Ascending aorta (tissue), 2 donors: ENCODE data around the gene UMAD1. TPM values are rescaled to one million over a fixed set of nuclear protein-coding genes. Genes with fewer than 3 reads are reported as not detected.

Experiments
- DNase-seq, 2 donors: peaks; one replicate each; pipeline ENCODE4 v3.0.0-alpha.2; 2019; ENCODE audit warnings: low spot score in 2 of 2
- H3K27ac ChIP-seq, 2 donors: fragments of 200-600 bp; sonication (generic); one replicate each; pipeline ENCODE4 v1.5.1; 2016 to 2017; ENCODE audit warnings: mild to moderate bottlenecking in 1 of 2
- H3K27me3 ChIP-seq: fragments of 200-600 bp; sonication (generic); one replicate; pipeline ENCODE4 v1.5.1; 2017
- H3K36me3 ChIP-seq, 2 donors: fragments of 200-600 bp; sonication (generic); one replicate each; pipeline ENCODE4 v1.5.1; 2016
- H3K4me1 ChIP-seq, 2 donors: fragments of 200-600 bp; sonication (generic); one replicate each; pipeline ENCODE4 v1.5.1; 2016 to 2017; ENCODE audit warnings: mild to moderate bottlenecking in 1 of 2
- H3K4me3 ChIP-seq, 2 donors: fragments of 200-600 bp; sonication (generic); one replicate each; pipeline ENCODE4 v1.5.1; 2016 to 2017; ENCODE audit warnings: mild to moderate bottlenecking in 1 of 2
- H3K9me3 ChIP-seq, 2 donors: fragments of 200-600 bp; sonication (generic); one replicate each; pipeline ENCODE4 v1.5.1; 2016
- intact Hi-C: fragments of 100-400 bp; cut with DNase I; formaldehyde crosslinking; loops from one replicate; pipeline ENCODE4 v1.15.1; 2023
- total RNA-seq: library from RNA; depleted of rRNA; stranded (reverse); fragments of >200 nt; gene quantifications from one replicate; pipeline ENCODE4 v1.1.0, GENCODE V29; 2016
- TF ChIP-seq, protein P1 (sequence below), 3 experiments: fragments of 200-600 bp in 2 of 3; fragments of 450-650 bp in 1 of 3; sonication (generic) in 2 of 3; IDR thresholded peaks; one replicate each; pipeline ENCODE4 v1.5.1; 2016 to 2019; ENCODE audit warnings: antibody characterized with exemption in 3 of 3, mild to moderate bottlenecking in 1 of 3, moderate library complexity in 1 of 3

The UMAD1 gene
- total RNA-seq, 1 donor from 2014 or later: 17.7 TPM

DNA sequence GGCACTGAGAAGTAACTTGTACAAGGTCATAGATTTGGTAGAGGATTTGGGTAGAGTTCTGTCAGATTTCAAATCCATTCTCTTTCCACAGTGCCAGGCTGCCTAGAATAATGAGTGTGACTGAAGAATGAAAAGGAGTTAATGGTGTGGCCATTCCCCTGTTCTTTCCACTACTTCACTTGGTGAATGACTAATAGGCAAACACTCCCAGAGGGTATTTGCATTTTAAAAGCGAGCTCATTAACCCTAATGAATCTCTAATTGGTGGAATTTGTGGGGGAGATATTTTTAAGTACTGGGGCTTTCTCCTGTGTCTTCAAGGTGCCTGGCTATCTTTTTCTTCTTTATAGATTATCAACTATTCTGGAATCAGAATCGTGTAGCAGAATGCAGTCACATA lies 152.7 kb downstream of the UMAD1 start:
- Histone ChIP-seq H3K27me3 (no peaks in the 10 kb centered on the region), H3K4me3 (no peak overlapping the region), H3K4me1 (no peaks in the 10 kb centered on the region), H3K9me3 (no peaks in the 10 kb centered on the region), H3K36me3 (peaks cover 0 to 5% of the 10 kb centered on the region in 2 donors), H3K27ac (no peak overlapping the region)
- TF ChIP-seq, protein P1, sequence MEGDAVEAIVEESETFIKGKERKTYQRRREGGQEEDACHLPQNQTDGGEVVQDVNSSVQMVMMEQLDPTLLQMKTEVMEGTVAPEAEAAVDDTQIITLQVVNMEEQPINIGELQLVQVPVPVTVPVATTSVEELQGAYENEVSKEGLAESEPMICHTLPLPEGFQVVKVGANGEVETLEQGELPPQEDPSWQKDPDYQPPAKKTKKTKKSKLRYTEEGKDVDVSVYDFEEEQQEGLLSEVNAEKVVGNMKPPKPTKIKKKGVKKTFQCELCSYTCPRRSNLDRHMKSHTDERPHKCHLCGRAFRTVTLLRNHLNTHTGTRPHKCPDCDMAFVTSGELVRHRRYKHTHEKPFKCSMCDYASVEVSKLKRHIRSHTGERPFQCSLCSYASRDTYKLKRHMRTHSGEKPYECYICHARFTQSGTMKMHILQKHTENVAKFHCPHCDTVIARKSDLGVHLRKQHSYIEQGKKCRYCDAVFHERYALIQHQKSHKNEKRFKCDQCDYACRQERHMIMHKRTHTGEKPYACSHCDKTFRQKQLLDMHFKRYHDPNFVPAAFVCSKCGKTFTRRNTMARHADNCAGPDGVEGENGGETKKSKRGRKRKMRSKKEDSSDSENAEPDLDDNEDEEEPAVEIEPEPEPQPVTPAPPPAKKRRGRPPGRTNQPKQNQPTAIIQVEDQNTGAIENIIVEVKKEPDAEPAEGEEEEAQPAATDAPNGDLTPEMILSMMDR (IDR thresholded peaks at IDR 0.05): no peak
- no peak for DNase-seq
- intact Hi-C loops: no loop called here

DNA sequence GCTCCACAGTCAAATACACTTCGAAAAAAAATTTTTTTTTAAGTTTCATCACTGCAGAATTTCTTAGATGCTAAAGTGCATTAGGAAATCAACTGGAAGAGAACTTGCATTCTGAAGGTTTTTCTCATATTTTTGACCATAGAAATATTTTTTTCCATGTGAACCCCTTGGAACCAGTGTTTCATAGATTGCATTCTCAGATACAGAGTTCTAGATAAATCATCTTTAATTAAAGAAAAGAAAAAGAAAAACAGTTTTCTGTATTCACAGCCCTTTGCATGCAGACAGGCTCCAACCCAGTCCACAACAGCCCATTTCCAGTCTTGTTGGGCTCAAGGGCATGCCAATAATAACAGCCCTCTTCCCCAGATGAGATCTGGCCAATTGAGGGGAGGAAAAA lies 153.4 kb downstream of the UMAD1 start:
- no peaks in the 10 kb centered on the region for H3K4me1 ChIP-seq
- no peaks in the 10 kb centered on the region for H3K9me3 ChIP-seq
- no peaks in the 10 kb centered on the region for H3K27me3 ChIP-seq
- intact Hi-C loops: no loop called here
- H3K27ac ChIP-seq: no peak overlapping the region
- no peak for DNase-seq
- H3K4me3 ChIP-seq: no peak overlapping the region
- H3K36me3 ChIP-seq: peaks cover 0 to 5% of the 10 kb centered on the region in 2 donors
- TF ChIP-seq, protein P1 (IDR thresholded peaks at IDR 0.05): no peak

DNA sequence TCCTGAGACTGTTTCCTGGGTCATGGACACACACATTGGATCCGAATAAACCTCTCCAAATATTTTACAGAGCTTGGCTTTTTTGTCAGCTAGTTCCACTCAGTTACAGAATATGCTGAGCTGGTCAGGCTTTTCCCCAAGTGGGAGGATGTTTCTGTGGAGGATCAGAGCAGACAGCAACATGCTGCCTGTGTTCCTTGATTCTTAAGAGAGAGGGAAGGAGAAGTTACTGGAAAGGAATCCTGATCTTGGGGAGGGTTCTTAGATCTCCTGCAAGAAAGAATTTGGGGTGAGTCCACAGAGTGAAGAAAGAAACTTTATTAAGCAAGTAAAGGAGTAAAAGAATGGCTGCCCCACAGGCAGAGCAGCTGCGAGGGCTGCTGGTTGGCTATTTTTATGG lies 154.7 kb downstream of the UMAD1 start:
- DNase-seq: no peak
- no peak overlapping the region for H3K4me3 ChIP-seq
- H3K27ac ChIP-seq: no peak overlapping the region
- intact Hi-C loops: no loop called here
- no peaks in the 10 kb centered on the region for H3K27me3 ChIP-seq
- TF ChIP-seq, protein P1 (IDR thresholded peaks at IDR 0.05): no peak
- H3K36me3 ChIP-seq: peaks cover 0 to 5% of the 10 kb centered on the region in 2 donors
- H3K9me3 ChIP-seq: no peaks in the 10 kb centered on the region
- H3K4me1 ChIP-seq: no peaks in the 10 kb centered on the region

DNA sequence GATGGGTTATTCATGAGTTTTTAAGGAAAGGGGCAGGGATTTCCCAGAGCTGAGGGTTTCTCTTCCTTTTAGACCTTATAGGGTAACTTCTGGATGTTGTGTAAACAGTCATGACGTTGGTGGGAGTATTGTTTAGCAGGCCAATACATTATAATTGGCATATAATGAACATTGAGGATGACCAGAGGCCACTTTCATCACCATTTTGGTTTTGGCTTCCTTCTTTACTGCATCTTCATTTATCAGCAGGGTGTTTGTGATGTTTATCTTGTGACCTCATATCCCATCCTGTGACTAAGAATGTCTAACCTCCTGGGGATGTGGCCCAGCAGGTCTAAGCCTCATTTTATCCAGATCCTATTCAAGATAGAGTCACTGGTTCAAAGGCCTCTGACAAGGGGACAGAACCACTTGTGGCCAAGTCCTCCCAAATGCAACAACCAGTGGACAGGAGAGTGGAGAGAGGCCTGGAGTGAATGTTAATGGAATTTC lies 155.1 kb downstream of the UMAD1 start:
- H3K9me3 ChIP-seq: no peaks in the 10 kb centered on the region
- no peak overlapping the region for H3K4me3 ChIP-seq
- intact Hi-C loops: no loop called here
- TF ChIP-seq, protein P1 (IDR thresholded peaks at IDR 0.05): no peak
- no peaks in the 10 kb centered on the region for H3K27me3 ChIP-seq
- H3K4me1 ChIP-seq: no peaks in the 10 kb centered on the region
- H3K36me3 ChIP-seq: peaks cover 0 to 5% of the 10 kb centered on the region in 2 donors
- H3K27ac ChIP-seq: no peak overlapping the region
- no peak for DNase-seq

DNA sequence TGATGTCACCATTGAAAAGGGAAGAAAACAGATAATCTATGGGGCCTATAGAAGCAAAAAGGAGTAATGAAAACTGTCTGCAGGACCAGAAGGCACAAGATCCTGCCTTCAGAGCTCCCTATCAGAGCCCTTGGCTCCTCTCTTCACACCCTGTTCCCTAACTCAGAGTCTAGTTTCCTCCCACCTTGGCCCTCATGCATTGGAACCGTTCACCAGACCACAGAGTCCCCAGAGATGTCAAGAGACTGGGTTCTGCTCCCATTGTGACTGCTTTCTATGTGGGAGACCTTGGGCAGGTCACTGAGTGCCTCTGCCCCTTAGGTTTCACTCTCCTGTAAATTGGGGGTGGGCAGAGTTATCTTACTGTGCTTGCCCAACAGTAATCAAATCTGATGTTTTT lies 158.0 kb downstream of the UMAD1 start:
- Histone ChIP-seq H3K27me3 (no peaks in the 10 kb centered on the region), H3K4me3 (no peak overlapping the region), H3K36me3 (peaks cover 5 to 10% of the 10 kb centered on the region in 2 donors), H3K27ac (no peak overlapping the region), H3K9me3 (no peaks in the 10 kb centered on the region), H3K4me1 (no peaks in the 10 kb centered on the region)
- TF ChIP-seq, protein P1 (IDR thresholded peaks at IDR 0.05): no peak
- intact Hi-C loops: no loop called here
- no peak for DNase-seq

DNA sequence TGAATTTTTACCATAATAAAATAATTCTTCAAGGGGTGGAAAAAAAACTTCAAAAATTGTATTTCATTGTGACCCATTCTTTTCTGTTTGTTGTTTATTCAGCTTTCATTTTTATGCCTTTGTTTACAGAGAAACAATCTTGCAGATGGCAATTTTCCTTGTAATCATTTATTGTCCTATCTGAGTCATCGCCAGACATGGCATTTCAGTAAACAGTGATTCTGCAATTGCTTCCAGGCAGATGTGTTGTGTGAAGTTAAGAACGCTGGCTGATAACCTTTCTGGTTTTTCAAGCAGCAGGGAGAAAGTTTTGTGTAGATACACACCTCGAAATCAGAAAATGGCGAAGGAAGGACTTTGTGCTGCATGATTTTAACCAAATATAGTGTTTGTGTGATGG lies 158.6 kb downstream of the UMAD1 start:
- intact Hi-C loops: no loop called here
- Histone ChIP-seq H3K27me3 (no peaks in the 10 kb centered on the region), H3K4me3 (no peak overlapping the region)

More for the DNA sequence above, 158.6 kb downstream of the UMAD1 start:
- no peak overlapping the region for H3K27ac ChIP-seq
- H3K9me3 ChIP-seq: no peaks in the 10 kb centered on the region
- H3K4me1 ChIP-seq: no peaks in the 10 kb centered on the region
- TF ChIP-seq, protein P1 (IDR thresholded peaks at IDR 0.05): no peak
- H3K36me3 ChIP-seq: peaks cover 5 to 10% of the 10 kb centered on the region in 2 donors
- no peak for DNase-seq
